Fibroblast of lung (primary cell): ENCODE results near the gene SRGAP1.

Experiments
- EZH2 ChIP-seq: IDR thresholded peaks from 2 replicates; pipeline ENCODE4 v1.5.1; 2012; ENCODE audit warnings: low read length, control low read depth, mild to moderate bottlenecking; ENCODE audit errors: missing control alignments
- TF ChIP-seq, protein P1 (sequence below), 2 donors: IDR thresholded peaks in 1 of 2; conservative IDR thresholded peaks in 1 of 2; 1 replicate in 1 of 2; 2 replicates in 1 of 2; pipeline ENCODE4 v1.5.1; 2011 to 2012; ENCODE audit warnings: low read length in 2 of 2, control low read depth in 1 of 2, inconsistent platforms in 1 of 2, low read depth in 1 of 2, mild to moderate bottlenecking in 1 of 2

- TF ChIP-seq, protein P1, sequence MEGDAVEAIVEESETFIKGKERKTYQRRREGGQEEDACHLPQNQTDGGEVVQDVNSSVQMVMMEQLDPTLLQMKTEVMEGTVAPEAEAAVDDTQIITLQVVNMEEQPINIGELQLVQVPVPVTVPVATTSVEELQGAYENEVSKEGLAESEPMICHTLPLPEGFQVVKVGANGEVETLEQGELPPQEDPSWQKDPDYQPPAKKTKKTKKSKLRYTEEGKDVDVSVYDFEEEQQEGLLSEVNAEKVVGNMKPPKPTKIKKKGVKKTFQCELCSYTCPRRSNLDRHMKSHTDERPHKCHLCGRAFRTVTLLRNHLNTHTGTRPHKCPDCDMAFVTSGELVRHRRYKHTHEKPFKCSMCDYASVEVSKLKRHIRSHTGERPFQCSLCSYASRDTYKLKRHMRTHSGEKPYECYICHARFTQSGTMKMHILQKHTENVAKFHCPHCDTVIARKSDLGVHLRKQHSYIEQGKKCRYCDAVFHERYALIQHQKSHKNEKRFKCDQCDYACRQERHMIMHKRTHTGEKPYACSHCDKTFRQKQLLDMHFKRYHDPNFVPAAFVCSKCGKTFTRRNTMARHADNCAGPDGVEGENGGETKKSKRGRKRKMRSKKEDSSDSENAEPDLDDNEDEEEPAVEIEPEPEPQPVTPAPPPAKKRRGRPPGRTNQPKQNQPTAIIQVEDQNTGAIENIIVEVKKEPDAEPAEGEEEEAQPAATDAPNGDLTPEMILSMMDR (conservative IDR thresholded peaks at IDR 0.05 in 1 of 2, IDR thresholded peaks at IDR 0.05 in 1 of 2; ENCODE audit: low read depth in 1 of 2, low read length in 2 of 2) = no peak
- no peak for TF ChIP-seq EZH2
Measured at GRCh38 chr12:64190140-64190539, 345.6 kb downstream of the SRGAP1 start.
